Neutrophil (primary cell): ENCODE results near the gene NQO1.

Experiments used
- H3K27ac ChIP-seq: fragments of 200-600 bp; sonication (generic); 2 replicates; pipeline ENCODE4 v1.5.1; 2016; ENCODE audit warnings: mild to moderate bottlenecking, moderate library complexity
- H3K27me3 ChIP-seq: fragments of 200-600 bp; sonication (generic); 2 replicates; pipeline ENCODE4 v1.6.0; 2016; ENCODE audit warnings: mild to moderate bottlenecking
- H3K36me3 ChIP-seq: fragments of 200-600 bp; sonication (generic); 2 replicates; pipeline ENCODE4 v1.5.1; 2017
- H3K4me1 ChIP-seq, 2 experiments: fragments of 200-600 bp in 1 of 2; sonication (generic) in 1 of 2; 1 replicate in 1 of 2; 2 replicates in 1 of 2; pipeline versions ENCODE4 v1.5.1 to v1.6.1; 2013 to 2016; ENCODE audit warnings: low read depth in 1 of 2, low read length in 1 of 2, mild to moderate bottlenecking in 1 of 2, moderate library complexity in 1 of 2; ENCODE audit not compliant: control insufficient read depth in 1 of 2, insufficient read depth in 1 of 2
- H3K4me3 ChIP-seq, 2 experiments: fragments of 200-600 bp in 1 of 2; sonication (generic) in 1 of 2; 1 replicate in 1 of 2; 2 replicates in 1 of 2; pipeline ENCODE4 v1.5.1; 2013 to 2016; ENCODE audit warnings: low read depth in 1 of 2, low read length in 1 of 2, mild to moderate bottlenecking in 1 of 2, moderate library complexity in 1 of 2
- H3K9me3 ChIP-seq: fragments of 200-600 bp; sonication (generic); 2 replicates; pipeline ENCODE4 v1.5.1; 2016
- TF ChIP-seq, protein P1 (sequence below): fragments of 200-600 bp; sonication (generic); IDR thresholded peaks from 2 replicates; pipeline ENCODE4 v1.5.1; 2016; ENCODE audit warnings: antibody characterized with exemption

Gene NQO1

DNA sequence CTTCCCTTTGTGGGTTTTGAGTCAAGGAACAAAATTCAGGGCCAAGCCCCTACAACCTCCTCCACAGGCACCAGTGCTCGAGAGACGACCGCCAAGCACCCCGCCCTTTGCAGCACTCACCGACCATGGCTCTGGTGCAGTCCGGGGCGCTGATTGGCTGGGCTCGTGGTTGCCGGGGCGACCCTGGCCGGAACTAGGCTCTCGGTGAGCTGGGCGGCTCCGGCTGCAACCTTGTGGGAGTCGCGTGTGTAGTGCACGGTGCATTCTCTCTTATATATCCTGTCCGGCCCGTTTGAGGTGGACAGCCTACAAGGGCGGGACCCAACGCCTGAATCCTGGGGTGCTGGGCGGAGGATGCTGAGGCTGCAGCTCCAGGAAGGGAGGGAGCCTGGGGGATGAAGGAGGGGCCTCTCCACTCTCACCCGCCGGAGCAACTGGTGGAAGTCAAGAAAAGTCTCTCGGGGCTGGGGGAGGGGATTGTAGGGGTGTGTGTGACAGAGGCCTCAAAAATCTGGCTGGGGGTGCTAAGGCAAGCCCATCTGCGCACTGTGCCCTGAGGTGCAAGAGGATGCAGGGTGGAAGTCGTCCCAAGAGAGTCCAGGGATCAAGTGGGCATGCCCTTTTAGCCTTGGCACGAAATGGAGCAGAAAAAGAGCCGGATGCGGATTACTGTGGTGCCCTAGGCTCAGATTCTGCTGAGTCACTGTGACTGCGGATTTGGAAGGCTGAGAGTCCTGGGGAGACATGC is at the start of gene NQO1:
Gene NQO1, minus strand, starts transcription at position 248 of the 748 bp plus-strand sequence. Its CDS starts 121 bp downstream, at position 127.
- H3K9me3 ChIP-seq = no peaks in the 10 kb centered on the region
- H3K36me3 ChIP-seq = no peaks in the 10 kb centered on the region
- peaks cover 52% of the 10 kb centered on the region for H3K27me3 ChIP-seq
- H3K4me1 ChIP-seq = peaks cover 22 to 23% of the 10 kb centered on the region in 2 experiments
- H3K27ac ChIP-seq = peak within 1 kb of the TSS; percentile 50
- H3K4me3 ChIP-seq = peak within 1 kb of the TSS; percentile 53 to 61
- TF ChIP-seq, protein P1, sequence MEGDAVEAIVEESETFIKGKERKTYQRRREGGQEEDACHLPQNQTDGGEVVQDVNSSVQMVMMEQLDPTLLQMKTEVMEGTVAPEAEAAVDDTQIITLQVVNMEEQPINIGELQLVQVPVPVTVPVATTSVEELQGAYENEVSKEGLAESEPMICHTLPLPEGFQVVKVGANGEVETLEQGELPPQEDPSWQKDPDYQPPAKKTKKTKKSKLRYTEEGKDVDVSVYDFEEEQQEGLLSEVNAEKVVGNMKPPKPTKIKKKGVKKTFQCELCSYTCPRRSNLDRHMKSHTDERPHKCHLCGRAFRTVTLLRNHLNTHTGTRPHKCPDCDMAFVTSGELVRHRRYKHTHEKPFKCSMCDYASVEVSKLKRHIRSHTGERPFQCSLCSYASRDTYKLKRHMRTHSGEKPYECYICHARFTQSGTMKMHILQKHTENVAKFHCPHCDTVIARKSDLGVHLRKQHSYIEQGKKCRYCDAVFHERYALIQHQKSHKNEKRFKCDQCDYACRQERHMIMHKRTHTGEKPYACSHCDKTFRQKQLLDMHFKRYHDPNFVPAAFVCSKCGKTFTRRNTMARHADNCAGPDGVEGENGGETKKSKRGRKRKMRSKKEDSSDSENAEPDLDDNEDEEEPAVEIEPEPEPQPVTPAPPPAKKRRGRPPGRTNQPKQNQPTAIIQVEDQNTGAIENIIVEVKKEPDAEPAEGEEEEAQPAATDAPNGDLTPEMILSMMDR = no peak

DNA sequence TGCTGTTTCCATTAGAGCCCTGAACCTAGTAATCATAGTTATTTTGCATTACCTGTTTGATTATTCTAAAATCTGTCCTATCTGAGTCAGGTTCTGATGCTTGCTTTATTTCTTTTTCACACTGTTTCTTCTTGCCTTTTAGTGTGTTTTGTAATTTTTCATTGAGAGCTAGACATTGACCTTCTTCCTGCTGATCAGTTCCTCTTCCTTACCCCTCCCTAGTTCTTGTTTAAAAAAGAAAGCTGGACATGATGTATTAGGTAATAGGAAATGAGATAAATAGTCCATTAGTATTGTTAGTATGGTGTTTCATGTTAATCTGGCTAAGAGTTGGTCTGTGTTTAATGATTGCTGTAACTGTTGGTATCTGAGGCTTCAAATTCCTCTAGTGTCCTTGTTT is 49.2 kb upstream of the NQO1 start:
- H3K27me3 ChIP-seq = no peaks in the 10 kb centered on the region
- H3K36me3 ChIP-seq = peaks cover 16% of the 10 kb centered on the region
- peak overlapping the region; percentile 57 for H3K27ac ChIP-seq
- peaks cover 14 to 22% of the 10 kb centered on the region in 2 experiments for H3K4me1 ChIP-seq
- TF ChIP-seq, protein P1 = no peak
- no peak overlapping the region for H3K4me3 ChIP-seq
- no peaks in the 10 kb centered on the region for H3K9me3 ChIP-seq

DNA sequence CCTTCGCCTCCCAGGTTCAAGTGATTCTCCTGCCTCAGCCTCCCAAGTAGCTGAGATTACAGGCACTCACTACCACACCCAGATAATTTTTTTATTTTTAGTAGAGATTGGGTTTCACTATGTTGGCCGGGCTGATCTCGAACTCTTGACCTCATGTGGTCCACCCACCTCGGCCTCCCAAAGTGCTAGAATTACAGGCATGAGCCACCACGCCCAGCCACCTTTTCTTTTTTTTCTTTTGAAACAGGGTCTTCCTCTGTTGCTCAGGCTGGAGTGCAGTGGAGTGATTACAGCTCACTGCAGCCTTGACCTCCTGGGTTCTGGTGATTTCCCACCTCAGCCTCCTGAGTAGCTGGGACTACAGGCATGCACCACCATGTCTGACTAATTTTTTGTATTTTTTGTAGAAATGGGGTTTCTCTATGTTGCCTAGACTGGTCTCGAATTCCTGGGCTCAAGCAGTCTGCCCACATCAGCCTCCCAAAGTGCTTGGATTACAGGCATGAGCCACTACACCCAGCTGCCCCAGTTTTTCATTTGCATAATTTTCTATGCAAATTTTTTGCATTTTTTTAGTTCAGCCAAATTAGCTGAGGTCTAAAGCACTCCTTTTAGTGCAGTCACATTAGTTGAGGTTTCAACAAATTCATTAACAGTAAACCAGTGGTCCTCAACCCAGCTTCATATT is 47.0 kb upstream of the NQO1 start:
- no peak overlapping the region for H3K4me3 ChIP-seq
- no peak overlapping the region for H3K27ac ChIP-seq
- TF ChIP-seq, protein P1 = no peak
- H3K36me3 ChIP-seq = peaks cover 6% of the 10 kb centered on the region
- H3K4me1 ChIP-seq = peaks cover 25 to 34% of the 10 kb centered on the region in 2 experiments
- no peaks in the 10 kb centered on the region for H3K27me3 ChIP-seq
- no peaks in the 10 kb centered on the region for H3K9me3 ChIP-seq

DNA sequence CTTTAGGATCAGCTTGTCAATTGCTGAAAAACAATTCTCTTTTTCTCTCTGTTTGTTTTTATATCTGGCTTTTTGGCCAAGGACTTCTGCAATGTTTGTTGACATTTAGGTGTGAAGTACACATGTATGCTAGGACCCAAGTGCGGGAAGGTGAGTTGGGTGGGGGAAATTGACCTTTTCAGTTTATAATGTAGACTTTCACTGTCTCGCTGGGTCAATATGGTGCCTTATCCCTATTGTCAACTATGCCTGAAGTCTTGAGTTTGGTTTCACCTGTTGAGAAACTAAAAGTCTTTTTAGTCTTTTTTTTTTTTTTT is 45.2 kb upstream of the NQO1 start:
- TF ChIP-seq, protein P1 = no peak
- H3K4me1 ChIP-seq = peaks cover 25 to 37% of the 10 kb centered on the region in 2 experiments
- H3K36me3 ChIP-seq = no peaks in the 10 kb centered on the region
- H3K4me3 ChIP-seq = no peak overlapping the region
- no peak overlapping the region for H3K27ac ChIP-seq
- no peaks in the 10 kb centered on the region for H3K27me3 ChIP-seq
- no peaks in the 10 kb centered on the region for H3K9me3 ChIP-seq

DNA sequence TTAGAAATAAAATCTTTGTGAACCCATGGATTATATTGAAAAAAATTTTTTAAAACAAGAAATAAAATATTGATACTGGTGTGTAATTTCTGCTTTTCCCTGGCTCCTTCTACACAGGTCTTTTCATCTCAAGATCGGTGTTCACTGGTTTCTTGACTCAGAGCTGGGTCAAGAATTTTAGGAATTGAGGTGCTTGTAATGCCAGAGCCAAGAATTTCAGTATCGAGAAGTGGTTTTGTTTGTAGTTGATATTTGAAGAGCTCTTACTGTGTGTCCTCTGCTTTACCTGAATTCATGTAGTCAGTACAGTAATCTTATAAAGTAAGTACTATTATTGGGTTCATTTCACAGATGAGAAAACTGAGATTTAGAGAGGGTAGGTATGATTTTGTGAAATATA is 43.0 kb upstream of the NQO1 start:
- peaks cover 9% of the 10 kb centered on the region for H3K36me3 ChIP-seq

More for the DNA sequence above, 43.0 kb upstream of the NQO1 start:
- TF ChIP-seq, protein P1 = no peak
- H3K27me3 ChIP-seq = no peaks in the 10 kb centered on the region
- H3K4me1 ChIP-seq = peaks cover 15 to 31% of the 10 kb centered on the region in 2 experiments
- no peaks in the 10 kb centered on the region for H3K9me3 ChIP-seq
- no peak overlapping the region for H3K27ac ChIP-seq
- H3K4me3 ChIP-seq = no peak overlapping the region
